OCI-LY3 (cell line): ENCODE measurements around the gene ZNF8.

Experiments used
- EZH2phosphoT487 ChIP-seq: fragments of 200-600 bp; shearing (Covaris generic); IDR thresholded peaks from 2 replicates; pipeline ENCODE4 v1.6.1; 2018; ENCODE audit warnings: antibody characterized with exemption, mixed run types, low read depth
- TF ChIP-seq, protein P1 (sequence below): fragments of 200-600, 300-600 bp; sonication (generic); IDR thresholded peaks from 2 replicates; pipeline ENCODE4 v1.5.1; 2014; ENCODE audit warnings: antibody characterized with exemption, low read length, low read depth

DNA sequence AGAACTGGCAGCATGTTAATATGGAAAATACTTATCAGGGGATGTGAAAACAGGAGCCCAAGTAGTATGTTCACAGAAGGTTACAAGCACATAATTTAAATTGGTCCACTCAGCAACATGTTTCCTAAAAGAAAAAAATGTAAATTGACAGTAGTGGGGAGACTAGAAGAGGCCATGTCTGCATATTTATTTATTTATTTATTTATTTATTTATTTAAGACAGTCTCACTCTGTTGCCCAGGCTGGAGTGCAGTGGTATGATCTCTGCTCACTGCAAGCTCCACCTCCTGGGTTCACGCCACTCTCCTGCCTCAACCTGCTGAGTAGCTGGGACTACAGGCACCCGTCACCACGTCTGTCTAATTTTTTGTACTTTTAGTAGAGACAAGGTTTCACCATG is 13.7 kb upstream of the ZNF8 start:
- TF ChIP-seq, protein P1, sequence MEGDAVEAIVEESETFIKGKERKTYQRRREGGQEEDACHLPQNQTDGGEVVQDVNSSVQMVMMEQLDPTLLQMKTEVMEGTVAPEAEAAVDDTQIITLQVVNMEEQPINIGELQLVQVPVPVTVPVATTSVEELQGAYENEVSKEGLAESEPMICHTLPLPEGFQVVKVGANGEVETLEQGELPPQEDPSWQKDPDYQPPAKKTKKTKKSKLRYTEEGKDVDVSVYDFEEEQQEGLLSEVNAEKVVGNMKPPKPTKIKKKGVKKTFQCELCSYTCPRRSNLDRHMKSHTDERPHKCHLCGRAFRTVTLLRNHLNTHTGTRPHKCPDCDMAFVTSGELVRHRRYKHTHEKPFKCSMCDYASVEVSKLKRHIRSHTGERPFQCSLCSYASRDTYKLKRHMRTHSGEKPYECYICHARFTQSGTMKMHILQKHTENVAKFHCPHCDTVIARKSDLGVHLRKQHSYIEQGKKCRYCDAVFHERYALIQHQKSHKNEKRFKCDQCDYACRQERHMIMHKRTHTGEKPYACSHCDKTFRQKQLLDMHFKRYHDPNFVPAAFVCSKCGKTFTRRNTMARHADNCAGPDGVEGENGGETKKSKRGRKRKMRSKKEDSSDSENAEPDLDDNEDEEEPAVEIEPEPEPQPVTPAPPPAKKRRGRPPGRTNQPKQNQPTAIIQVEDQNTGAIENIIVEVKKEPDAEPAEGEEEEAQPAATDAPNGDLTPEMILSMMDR, result no peak
- TF ChIP-seq EZH2phosphoT487, result no peak
